Activated T-cell treated with anti-CD3 and anti-CD28 coated beads, Interleukin-2, amount 50 U/mL, for 72 hours (primary cell): ENCODE measurements around the gene KMT2B. TPM values are rescaled to one million over a fixed set of nuclear protein-coding genes. Genes with fewer than 3 reads are reported as not detected.
A peak's percentile ranks its signal among the peaks of the same experiment; 100 is the strongest.
"Not testable (repeated sequence)": the region's sequence is repeated elsewhere in the genome, so short reads cannot be mapped to it uniquely, and the experiment has no call there.

Experiments used
- ATAC-seq, 2 donors: fragments of 150-1000 bp; cut with Tn5 transposase; replicated peaks in 1 of 2; 2 replicates each; pipeline ENCODE4 v1.10.0; 2021; ENCODE audit warnings: moderate library complexity in 2 of 2, mild to moderate bottlenecking in 1 of 2
- DNase-seq, 2 donors: peaks; one replicate each; pipeline ENCODE4 v3.0.0; 2021 to 2022; ENCODE audit warnings: mixed read lengths in 1 of 2
- H3K27ac Mint-ChIP-seq: one replicate; pipeline ENCODE4 v1.8.0; 2022; ENCODE audit warnings: mild to moderate bottlenecking, moderate library complexity, mixed read lengths
- H3K27me3 Mint-ChIP-seq: one replicate; pipeline ENCODE4 v1.8.0; 2022; ENCODE audit warnings: low read depth, mixed read lengths
- H3K36me3 Mint-ChIP-seq, 2 donors: one replicate each; pipeline ENCODE4 v1.8.0; 2022; ENCODE audit warnings: mixed read lengths in 2 of 2, mild to moderate bottlenecking in 1 of 2; ENCODE audit not compliant: insufficient read depth in 2 of 2
- H3K4me1 Mint-ChIP-seq: one replicate; pipeline ENCODE4 v1.8.0; 2022; ENCODE audit warnings: low read depth, mixed read lengths
- H3K4me3 Mint-ChIP-seq, 2 donors: one replicate each; pipeline ENCODE4 v1.8.0; 2022; ENCODE audit warnings: mild to moderate bottlenecking in 2 of 2, mixed read lengths in 2 of 2, moderate library complexity in 2 of 2
- H3K9me3 Mint-ChIP-seq, 2 donors: one replicate each; pipeline ENCODE4 v1.8.0; 2022; ENCODE audit warnings: mixed read lengths in 2 of 2
- total RNA-seq, 2 donors: library from RNA; stranded (reverse); gene quantifications; one replicate each; pipeline ENCODE4 v1.2.3, GENCODE V29; 2022

Gene KMT2B
- 10 to 100 TPM; 63.0 to 71.5 TPM for total RNA-seq

- Mint-ChIP-seq H3K9me3 (no peaks in the 10 kb centered on the region), H3K4me1 (peaks cover 42% of the 10 kb centered on the region)
Observed at GRCh38 chr19:35717665-35718344, at the start of gene KMT2B. Gene KMT2B, plus strand, starts transcription at chr19:35718003. Its CDS starts 16 bp downstream, at chr19:35718019.

GRCh38 chr19:35669566-35669965, 48.2 kb upstream of the KMT2B start:
- ATAC-seq (no peak), DNase-seq (no peak)
- Mint-ChIP-seq H3K4me1 (peaks cover 10% of the 10 kb centered on the region), H3K9me3 (no peaks in the 10 kb centered on the region), H3K4me3 (no peak overlapping the region), H3K27ac (no peak overlapping the region), H3K36me3 (no peaks in the 10 kb centered on the region), H3K27me3 (peaks cover 41% of the 10 kb centered on the region)

More at GRCh38 chr19:35717665-35718344, at the start of gene KMT2B:
- peak within 1 kb of the TSS; percentile 92 for H3K27ac Mint-ChIP-seq
- ATAC-seq: no peak
- no peaks in the 10 kb centered on the region for H3K27me3 Mint-ChIP-seq
- peaks cover 25 to 40% of the 10 kb centered on the region in 2 donors for H3K36me3 Mint-ChIP-seq
- H3K4me3 Mint-ChIP-seq: peak within 1 kb of the TSS; percentile 90 to 91
- DNase-seq: peak in 1 of 2 donors; percentile 96

- Mint-ChIP-seq H3K27me3 (peaks cover 41% of the 10 kb centered on the region), H3K4me1 (peaks cover 10% of the 10 kb centered on the region), H3K36me3 (no peaks in the 10 kb centered on the region), H3K4me3 (no peak overlapping the region), H3K9me3 (no peaks in the 10 kb centered on the region), H3K27ac (no peak overlapping the region)
- no peak for ATAC-seq
- no peak for DNase-seq
Observed at GRCh38 chr19:35669974-35670373, 47.8 kb upstream of the KMT2B start.

GRCh38 chr19:35670686-35671085, 47.1 kb upstream of the KMT2B start:
- DNase-seq (no peak), ATAC-seq (no peak)
- H3K4me3 Mint-ChIP-seq: no peak overlapping the region
- peaks cover 41% of the 10 kb centered on the region for H3K27me3 Mint-ChIP-seq
- peaks cover 10% of the 10 kb centered on the region for H3K4me1 Mint-ChIP-seq
- H3K36me3 Mint-ChIP-seq: no peaks in the 10 kb centered on the region
- no peaks in the 10 kb centered on the region for H3K9me3 Mint-ChIP-seq
- no peak overlapping the region for H3K27ac Mint-ChIP-seq

GRCh38 chr19:35671818-35672217, 46.0 kb upstream of the KMT2B start:
- no peak overlapping the region for H3K27ac Mint-ChIP-seq
- no peaks in the 10 kb centered on the region for H3K9me3 Mint-ChIP-seq
- peaks cover 41% of the 10 kb centered on the region for H3K27me3 Mint-ChIP-seq
- no peaks in the 10 kb centered on the region for H3K36me3 Mint-ChIP-seq
- H3K4me1 Mint-ChIP-seq: peaks cover 10% of the 10 kb centered on the region
- no peak for DNase-seq
- no peak for ATAC-seq
- H3K4me3 Mint-ChIP-seq: no peak overlapping the region

GRCh38 chr19:35673121-35673804, 44.5 kb upstream of the KMT2B start:
- H3K4me1 Mint-ChIP-seq: peaks cover 10% of the 10 kb centered on the region
- no peaks in the 10 kb centered on the region for H3K9me3 Mint-ChIP-seq
- no peak overlapping the region for H3K27ac Mint-ChIP-seq
- no peaks in the 10 kb centered on the region for H3K36me3 Mint-ChIP-seq
- peak overlapping the region; percentile 66 to 84 for H3K4me3 Mint-ChIP-seq
- H3K27me3 Mint-ChIP-seq: peaks cover 41% of the 10 kb centered on the region
- ATAC-seq: peak; percentile 93 to 97
- peak; percentile 77 to 79 for DNase-seq

GRCh38 chr19:35675589-35676140, 42.1 kb upstream of the KMT2B start:
- Mint-ChIP-seq H3K4me1 (peaks cover 10% of the 10 kb centered on the region), H3K27ac (no peak overlapping the region), H3K27me3 (peaks cover 23% of the 10 kb centered on the region), H3K4me3 (no peak overlapping the region), H3K36me3 (no peaks in the 10 kb centered on the region), H3K9me3 (no peaks in the 10 kb centered on the region)
- no peak for ATAC-seq
- DNase-seq: no peak

- ATAC-seq: no peak
- H3K4me1 Mint-ChIP-seq: peaks cover 14% of the 10 kb centered on the region
Observed at GRCh38 chr19:35689836-35690235, 28.0 kb upstream of the KMT2B start.

GRCh38 chr19:35691106-35691505, 26.7 kb upstream of the KMT2B start:
- H3K27me3 Mint-ChIP-seq, H3K9me3 Mint-ChIP-seq, H3K27ac Mint-ChIP-seq, H3K36me3 Mint-ChIP-seq, H3K4me3 Mint-ChIP-seq, DNase-seq, ATAC-seq: not testable (repeated sequence)
- peaks cover 15% of the 10 kb centered on the region for H3K4me1 Mint-ChIP-seq

More at GRCh38 chr19:35689836-35690235, 28.0 kb upstream of the KMT2B start:
- DNase-seq: no peak
- H3K36me3 Mint-ChIP-seq: peaks cover 0 to 2% of the 10 kb centered on the region in 2 donors
- no peaks in the 10 kb centered on the region for H3K9me3 Mint-ChIP-seq
- H3K4me3 Mint-ChIP-seq: no peak overlapping the region
- no peak overlapping the region for H3K27ac Mint-ChIP-seq
- no peaks in the 10 kb centered on the region for H3K27me3 Mint-ChIP-seq

GRCh38 chr19:35692010-35692409, 25.8 kb upstream of the KMT2B start:
- no peak overlapping the region for H3K4me3 Mint-ChIP-seq
- H3K4me1 Mint-ChIP-seq: peaks cover 24% of the 10 kb centered on the region
- no peaks in the 10 kb centered on the region for H3K27me3 Mint-ChIP-seq
- H3K9me3 Mint-ChIP-seq: peaks cover 0 to 2% of the 10 kb centered on the region in 2 donors
- DNase-seq: no peak
- peaks cover 1 to 4% of the 10 kb centered on the region in 2 donors for H3K36me3 Mint-ChIP-seq
- ATAC-seq: no peak
- no peak overlapping the region for H3K27ac Mint-ChIP-seq

- H3K9me3 Mint-ChIP-seq: peaks cover 0 to 2% of the 10 kb centered on the region in 2 donors
- DNase-seq: no peak
- peaks cover 1 to 4% of the 10 kb centered on the region in 2 donors for H3K36me3 Mint-ChIP-seq
- H3K4me1 Mint-ChIP-seq: peaks cover 35% of the 10 kb centered on the region
- ATAC-seq: peak; percentile 8 to 14
- no peak overlapping the region for H3K4me3 Mint-ChIP-seq
- no peaks in the 10 kb centered on the region for H3K27me3 Mint-ChIP-seq
- H3K27ac Mint-ChIP-seq: no peak overlapping the region
Observed at GRCh38 chr19:35693422-35693821, 24.4 kb upstream of the KMT2B start.

- peak overlapping the region in 1 of 2 donors; percentile 21 for H3K4me3 Mint-ChIP-seq
- peaks cover 0 to 2% of the 10 kb centered on the region in 2 donors for H3K9me3 Mint-ChIP-seq
- no peak overlapping the region for H3K27ac Mint-ChIP-seq
- no peaks in the 10 kb centered on the region for H3K27me3 Mint-ChIP-seq
- peaks cover 1 to 4% of the 10 kb centered on the region in 2 donors for H3K36me3 Mint-ChIP-seq
- peaks cover 41% of the 10 kb centered on the region for H3K4me1 Mint-ChIP-seq
- peak; percentile 97 to 99 for ATAC-seq
- DNase-seq: peak; percentile 92
Observed at GRCh38 chr19:35693835-35694599, 23.8 kb upstream of the KMT2B start.
